SU-DHL-6 (cell line): ENCODE data around the gene HOOK2.
"Not testable (repeated sequence)": the region's sequence is repeated elsewhere in the genome, so short reads cannot be mapped to it uniquely, and the experiment has no call there.

Experiments used
- H2AFZ ChIP-seq: fragments of 200-600 bp; sonication (generic); 2 replicates; pipeline ENCODE4 v1.6.1; 2014; ENCODE audit warnings: low read depth, mild to moderate bottlenecking, moderate library complexity, mixed read lengths, antibody characterized with exemption, low read length; ENCODE audit not compliant: severe bottlenecking
- H3F3A ChIP-seq: fragments of 200-600 bp; shearing (Covaris generic); 2 replicates; pipeline ENCODE4 v1.6.0; 2016; ENCODE audit warnings: antibody characterized with exemption, mild to moderate bottlenecking; ENCODE audit not compliant: insufficient read depth
- H3K27ac ChIP-seq: fragments of 200-600 bp; sonication (generic); 2 replicates; pipeline ENCODE4 v1.5.1; 2016; ENCODE audit warnings: low read depth, mild to moderate bottlenecking, low read length, moderate library complexity, mixed read lengths
- H3K27me3 ChIP-seq: fragments of 200-600 bp; sonication (generic), shearing (Covaris generic); 2 replicates; pipeline ENCODE4 v1.6.0; 2014; ENCODE audit warnings: mild to moderate bottlenecking, low read length
- H3K36me3 ChIP-seq: fragments of 200-600 bp; sonication (generic); 2 replicates; pipeline ENCODE4 v1.6.1; 2014; ENCODE audit warnings: mild to moderate bottlenecking, low read length, mixed read lengths
- H3K4me2 ChIP-seq: fragments of 300-600, 200-600 bp; shearing (Covaris generic), sonication (generic); 2 replicates; pipeline ENCODE4 v1.6.0; 2014; ENCODE audit warnings: low read length, low read depth, mild to moderate bottlenecking; ENCODE audit not compliant: poor library complexity, severe bottlenecking
- H3K4me3 ChIP-seq: fragments of 200-600 bp; sonication (generic); 2 replicates; pipeline ENCODE4 v1.5.1; 2014; ENCODE audit warnings: antibody characterized with exemption, low read length, mild to moderate bottlenecking, mixed read lengths; ENCODE audit not compliant: insufficient read depth, poor library complexity, severe bottlenecking
- H3K79me2 ChIP-seq: fragments of 200-600 bp; sonication (generic); 2 replicates; pipeline ENCODE4 v1.6.1; 2014; ENCODE audit warnings: mild to moderate bottlenecking, low read length, moderate library complexity; ENCODE audit not compliant: insufficient read depth
- H3K9ac ChIP-seq: fragments of 200-600 bp; sonication (generic); 2 replicates; pipeline ENCODE4 v1.7.0; 2014; ENCODE audit warnings: mild to moderate bottlenecking, low read length
- H3K9me2 ChIP-seq: fragments of 200-600 bp; sonication (generic); replicated peaks from 2 replicates; pipeline ENCODE4 v1.6.1; 2014; ENCODE audit warnings: low read length; ENCODE audit not compliant: insufficient read depth
- H3K9me3 ChIP-seq: fragments of 200-600 bp; sonication (generic); 2 replicates; pipeline ENCODE4 v1.6.1; 2014; ENCODE audit warnings: low read length, mixed read lengths; ENCODE audit not compliant: insufficient read depth
- H4K20me1 ChIP-seq: fragments of 200-600 bp; sonication (generic); 2 replicates; pipeline ENCODE4 v1.6.1; 2014; ENCODE audit warnings: low read depth, mild to moderate bottlenecking, antibody characterized with exemption, low read length, moderate library complexity, mixed read lengths
- CTCF ChIP-seq: fragments of 200-600 bp; sonication (generic); IDR thresholded peaks from one replicate; pipeline ENCODE4 v1.5.1; 2017; ENCODE audit warnings: antibody characterized with exemption, mild to moderate bottlenecking, low read length, moderate library complexity; ENCODE audit not compliant: insufficient read depth, poor library complexity, severe bottlenecking
- EZH2phosphoT487 ChIP-seq: fragments of 200-600 bp; sonication (generic), shearing (Covaris generic); conservative IDR thresholded peaks from 2 replicates; pipeline ENCODE4 v1.6.1; 2018; ENCODE audit warnings: mild to moderate bottlenecking, antibody characterized with exemption, low read length, moderate library complexity, mixed read lengths

Gene HOOK2

GRCh38 chr19:12800466-12800770, 25.1 kb upstream of the HOOK2 start:
- Histone ChIP-seq H2AFZ (no peak overlapping the region), H3F3A (no peaks in the 10 kb centered on the region), H3K9me3 (no peaks in the 10 kb centered on the region), H3K79me2 (peaks cover 13% of the 10 kb centered on the region), H3K27me3 (no peaks in the 10 kb centered on the region), H3K36me3 (no peaks in the 10 kb centered on the region), H3K4me3 (peak overlapping the region; percentile 96), H3K4me2 (peak overlapping the region; percentile 66), H3K9ac (peak overlapping the region; percentile 98), H3K27ac (no peak overlapping the region), H4K20me1 (no peaks in the 10 kb centered on the region), H3K9me2 (no peaks in the 10 kb centered on the region)
- TF ChIP-seq EZH2phosphoT487 (no peak), CTCF (no peak)

GRCh38 chr19:12799742-12800465, 24.6 kb upstream of the HOOK2 start:
- Histone ChIP-seq H3K4me2 (peak overlapping the region; percentile 66), H2AFZ (no peak overlapping the region), H3K9ac (peak overlapping the region; percentile 98; the same call in 1 of the 2 replicates), H3K27me3 (no peaks in the 10 kb centered on the region), H3K4me3 (no peak overlapping the region), H3F3A (no peaks in the 10 kb centered on the region), H4K20me1 (no peaks in the 10 kb centered on the region), H3K36me3 (no peaks in the 10 kb centered on the region), H3K27ac (no peak overlapping the region), H3K9me3 (no peaks in the 10 kb centered on the region), H3K79me2 (peaks cover 13% of the 10 kb centered on the region), H3K9me2 (no peaks in the 10 kb centered on the region)
- TF ChIP-seq CTCF, result no peak
- no peak for TF ChIP-seq EZH2phosphoT487

- H3K4me3 ChIP-seq, H3K36me3 ChIP-seq, H3K27ac ChIP-seq, H3K9me3 ChIP-seq, H3K9me2 ChIP-seq, H4K20me1 ChIP-seq, H3K4me2 ChIP-seq, H3K27me3 ChIP-seq, H2AFZ ChIP-seq, H3K9ac ChIP-seq: not testable (repeated sequence)
- Histone ChIP-seq H3K79me2 (peaks cover 13% of the 10 kb centered on the region), H3F3A (peaks cover 16% of the 10 kb centered on the region)
Observed at GRCh38 chr19:12797607-12798006, 22.3 kb upstream of the HOOK2 start.

- H2AFZ ChIP-seq, result no peak overlapping the region
- H3K9me3 ChIP-seq, result no peaks in the 10 kb centered on the region
- no peak overlapping the region for H3K4me2 ChIP-seq
- TF ChIP-seq EZH2phosphoT487 (no peak), CTCF (no peak)
- H3F3A ChIP-seq, result peaks cover 17% of the 10 kb centered on the region
- no peaks in the 10 kb centered on the region for H3K9me2 ChIP-seq
- H3K79me2 ChIP-seq, result peaks cover 13% of the 10 kb centered on the region
- no peaks in the 10 kb centered on the region for H3K36me3 ChIP-seq
- H3K4me3 ChIP-seq, result no peak overlapping the region
- H3K27me3 ChIP-seq, result no peaks in the 10 kb centered on the region
- no peak overlapping the region for H3K9ac ChIP-seq
- no peaks in the 10 kb centered on the region for H4K20me1 ChIP-seq
- H3K27ac ChIP-seq, result no peak overlapping the region
Observed at GRCh38 chr19:12797141-12797587, 21.8 kb upstream of the HOOK2 start.
